Fibroblast of peridontal ligament (primary cell): Measurements from ENCODE around the gene SH3RF2.
A peak's percentile ranks its signal among the peaks of the same experiment; 100 is the strongest.
"Not testable (repeated sequence)": the region's sequence is repeated elsewhere in the genome, so short reads cannot be mapped to it uniquely, and the experiment has no call there.

Experiments
- DNase-seq: peaks from one replicate; pipeline ENCODE4 v3.0.0-alpha.2; 2010; ENCODE audit errors: extremely low read depth

The SH3RF2 gene

GRCh38 chr5:146005723-146006122, 69.3 kb downstream of the SH3RF2 start:
- peak; percentile 22 for DNase-seq

DNA sequence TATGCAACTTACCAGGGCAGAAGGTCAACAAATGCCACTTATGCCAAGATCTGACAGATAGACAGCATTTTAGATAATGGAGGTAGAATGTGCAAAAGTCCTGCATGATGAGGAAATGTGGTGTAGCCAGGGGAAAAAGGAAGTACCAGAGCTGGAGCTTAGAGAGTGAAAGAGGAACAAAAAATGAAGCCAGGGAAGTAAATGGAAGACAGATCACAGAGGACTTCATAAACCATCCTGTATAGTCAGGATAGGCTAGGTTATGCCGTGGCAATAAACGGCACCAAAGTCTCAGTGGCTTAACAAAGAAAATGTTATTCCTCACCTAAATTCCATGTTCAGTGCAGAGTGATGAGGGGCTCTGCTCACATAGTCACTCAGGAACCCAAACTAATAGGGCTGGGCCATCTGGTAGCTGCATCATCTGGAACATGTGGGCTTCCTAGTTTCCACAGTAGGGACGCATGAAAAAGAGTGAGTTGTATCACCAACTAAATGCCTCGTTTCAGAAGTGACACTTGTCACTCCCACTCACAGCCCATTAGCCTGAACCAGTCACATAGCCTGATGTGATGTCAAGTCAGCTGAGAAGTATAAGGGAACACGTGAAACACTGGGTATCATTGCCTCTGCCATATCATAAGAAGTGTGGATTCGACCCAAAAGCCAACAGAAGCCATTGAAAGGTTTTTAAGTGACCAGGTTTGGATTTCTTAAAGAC, 70.3 kb downstream of the SH3RF2 start:
- no peak for DNase-seq

GRCh38 chr5:146007270-146007669, 70.9 kb downstream of the SH3RF2 start:
- peak; percentile 23 for DNase-seq

GRCh38 chr5:146007989-146008388, 71.6 kb downstream of the SH3RF2 start:
- no peak for DNase-seq

GRCh38 chr5:146009020-146009419, 72.6 kb downstream of the SH3RF2 start:
- DNase-seq: no peak

DNA sequence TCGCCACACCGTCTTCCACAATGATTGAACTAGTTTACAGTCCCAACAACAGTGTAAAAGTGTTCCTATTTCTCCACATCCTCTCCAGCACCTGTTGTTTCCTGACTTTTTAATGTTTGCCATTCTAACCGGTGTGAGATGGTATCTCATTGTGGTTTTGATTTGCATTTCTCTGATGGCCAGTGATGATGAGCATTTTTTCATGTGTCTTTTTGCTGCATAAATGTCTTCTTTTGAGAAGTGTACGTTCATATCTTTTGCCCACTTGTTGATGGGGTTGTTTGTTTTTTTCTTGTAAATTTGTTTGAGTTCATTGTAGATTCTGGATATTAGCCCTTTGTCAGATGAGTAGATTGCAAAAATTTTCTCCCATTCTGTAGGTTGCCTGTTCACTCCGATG, 74.1 kb downstream of the SH3RF2 start:
- not testable (repeated sequence) for DNase-seq

DNA sequence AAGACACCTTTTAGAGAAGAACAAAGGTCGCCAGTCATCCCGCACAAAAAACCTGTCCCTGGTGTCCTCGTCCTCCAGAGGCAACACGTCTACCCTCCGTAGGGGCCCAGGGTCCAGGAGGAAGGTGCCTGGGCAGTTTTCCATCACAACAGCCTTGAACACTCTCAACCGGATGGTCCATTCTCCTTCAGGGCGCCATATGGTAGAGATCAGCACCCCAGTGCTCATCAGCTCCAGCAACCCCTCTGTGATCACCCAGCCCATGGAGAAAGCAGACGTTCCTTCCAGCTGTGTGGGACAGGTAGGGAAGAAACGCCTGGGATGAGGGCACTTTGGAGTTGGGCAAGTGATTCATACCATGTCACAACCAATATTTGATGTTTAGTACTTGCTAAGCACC, 77.4 kb downstream of the SH3RF2 start:
- no peak for DNase-seq

GRCh38 chr5:146015001-146015400, 78.6 kb downstream of the SH3RF2 start:
- no peak for DNase-seq

- DNase-seq: peak; percentile 10
Measured at GRCh38 chr5:146016764-146017484, 80.5 kb downstream of the SH3RF2 start.

GRCh38 chr5:146018514-146019375, 82.4 kb downstream of the SH3RF2 start:
- DNase-seq: peak; percentile 52

DNA sequence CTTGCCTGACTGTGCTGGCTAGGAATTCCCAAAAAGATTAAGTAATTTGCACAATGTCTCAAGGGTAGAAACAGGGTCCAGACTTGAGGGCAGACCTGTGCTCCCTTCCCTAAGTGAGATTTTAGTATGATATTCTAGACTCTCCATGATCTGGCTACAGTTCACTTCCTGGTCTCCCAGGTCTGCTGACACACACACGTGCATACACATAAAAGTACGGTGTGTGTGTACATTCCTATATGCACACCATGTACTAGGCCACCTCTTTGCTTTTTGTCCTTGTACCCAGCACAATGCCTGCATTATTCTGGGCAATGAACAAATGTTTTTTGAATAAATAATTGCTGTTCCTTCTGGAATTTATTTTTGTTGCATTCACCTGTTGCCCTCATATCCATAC, 83.7 kb downstream of the SH3RF2 start:
- DNase-seq: no peak

GRCh38 chr5:146024034-146024433, 87.7 kb downstream of the SH3RF2 start:
- no peak for DNase-seq

DNA sequence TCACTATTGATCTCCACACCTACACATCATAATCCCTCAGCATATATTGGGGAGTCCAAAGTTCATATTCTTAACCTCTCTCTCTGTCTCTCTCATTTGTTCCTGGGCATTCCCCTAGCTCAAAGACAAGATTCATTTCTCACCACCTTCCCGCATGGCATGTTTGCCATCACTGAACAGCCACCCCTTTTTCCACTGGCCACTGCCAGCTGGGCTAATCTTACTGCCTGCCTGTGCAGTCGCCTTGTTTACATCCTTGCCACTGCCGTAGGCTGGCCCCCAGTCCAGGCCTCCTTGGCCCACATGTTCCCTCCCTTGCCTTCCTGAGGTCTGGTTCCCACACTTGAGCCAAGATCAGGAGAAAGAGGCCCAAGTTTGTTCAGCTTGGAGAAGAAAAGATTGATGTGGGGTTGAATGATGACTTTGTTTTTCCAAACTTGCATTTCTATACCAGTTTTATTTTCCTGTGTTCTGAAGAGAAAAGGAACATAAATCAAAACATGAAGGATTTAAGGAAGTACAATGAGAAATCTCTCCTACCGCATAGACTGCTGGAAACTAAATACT, 88.8 kb downstream of the SH3RF2 start:
- DNase-seq: no peak

- DNase-seq: no peak
Measured at GRCh38 chr5:146025681-146026080, 89.3 kb downstream of the SH3RF2 start.

DNA sequence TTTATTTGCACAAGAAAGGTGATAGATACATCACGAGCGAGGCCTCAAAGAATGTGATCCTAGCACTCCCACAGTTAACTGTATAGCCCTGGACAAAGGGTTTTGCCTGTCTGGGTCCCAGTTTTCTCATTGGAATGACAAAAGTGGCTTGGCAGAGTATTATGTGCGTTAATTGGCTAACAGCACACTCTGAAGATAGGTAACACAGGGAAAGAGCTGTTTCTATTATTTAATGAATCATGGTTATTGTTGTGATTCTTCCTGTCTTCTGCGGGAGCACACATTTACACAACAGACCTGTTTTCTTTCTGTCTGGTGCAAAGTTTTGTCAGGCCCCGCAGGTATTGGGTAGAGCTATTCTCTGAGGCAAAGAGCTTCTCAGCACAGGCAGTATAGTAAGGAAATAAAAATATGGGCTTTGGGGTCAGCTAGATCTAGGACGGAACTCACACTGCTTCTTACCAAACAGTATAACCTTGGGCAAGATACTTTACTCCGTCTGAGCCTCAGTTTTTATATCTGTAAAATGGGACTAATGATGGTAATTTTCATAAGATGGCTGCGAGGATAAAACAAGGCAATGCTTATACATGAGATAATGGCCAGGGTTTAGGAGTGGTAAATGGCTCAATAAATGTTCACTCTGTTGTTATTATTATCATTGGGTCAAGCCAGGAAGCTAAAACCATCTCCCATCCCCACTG, 90.1 kb downstream of the SH3RF2 start:
- no peak for DNase-seq

- no peak for DNase-seq
Measured at GRCh38 chr5:146027751-146028150, 91.4 kb downstream of the SH3RF2 start.

DNA sequence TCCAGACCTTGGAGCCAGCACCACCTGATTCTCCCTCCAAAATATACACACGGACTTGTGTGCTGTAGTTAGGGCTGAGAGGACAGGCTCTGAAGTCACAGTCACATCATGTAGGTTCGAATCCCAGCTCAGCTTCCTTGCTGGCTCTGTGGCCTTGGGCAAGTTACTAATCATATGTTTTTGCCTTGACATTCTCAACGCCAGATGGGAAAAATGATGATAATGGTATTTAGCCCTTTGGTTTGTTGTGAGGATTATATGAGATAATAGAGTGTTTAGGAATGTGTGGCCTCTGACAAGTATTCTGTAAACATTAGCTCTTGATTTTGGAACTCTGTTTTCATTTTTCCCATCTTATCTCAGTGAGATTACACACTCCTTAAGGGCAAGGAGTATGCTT, 96.5 kb downstream of the SH3RF2 start:
- no peak for DNase-seq

GRCh38 chr5:146034127-146034526, 97.7 kb downstream of the SH3RF2 start:
- DNase-seq: no peak

DNA sequence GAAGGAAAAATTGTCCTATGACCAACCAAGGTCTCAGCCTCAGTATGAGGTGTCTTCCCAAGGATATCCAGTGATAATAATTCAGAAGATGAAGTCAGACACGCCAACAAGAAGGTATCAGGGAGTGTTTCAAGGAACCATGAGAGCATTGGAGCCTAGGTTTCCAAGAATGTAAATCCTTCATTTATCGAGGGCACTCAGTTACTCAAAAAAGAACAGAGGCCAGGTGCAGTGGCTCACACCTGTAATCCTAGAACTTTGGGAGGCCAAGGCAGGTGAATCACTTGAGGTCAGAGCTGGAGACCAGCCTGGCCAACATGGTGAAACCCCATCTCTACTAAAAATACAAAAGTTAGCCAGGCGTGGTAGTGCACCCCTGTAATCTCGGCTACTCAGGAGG, 98.2 kb downstream of the SH3RF2 start:
- no peak for DNase-seq

DNA sequence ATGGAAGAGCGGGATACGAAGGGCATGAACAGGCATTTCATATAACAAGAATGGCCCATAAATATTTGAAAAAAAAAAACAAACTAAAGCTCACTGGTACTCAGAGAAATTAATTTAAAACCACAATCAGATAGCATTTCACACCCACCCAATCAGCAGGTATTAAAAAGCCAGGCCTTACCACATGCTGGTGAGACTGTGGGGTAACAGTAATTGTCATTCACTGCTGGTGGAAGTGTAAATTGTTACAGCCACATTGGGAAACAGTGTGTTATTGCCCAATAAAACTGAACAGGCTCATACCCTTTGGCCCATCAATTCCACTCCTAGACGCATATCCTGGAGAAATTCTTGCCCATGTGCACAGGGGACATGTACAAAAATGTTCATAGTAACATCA, 103.0 kb downstream of the SH3RF2 start:
- no peak for DNase-seq

- DNase-seq: no peak
Measured at GRCh38 chr5:146040527-146040926, 104.1 kb downstream of the SH3RF2 start.
